HG03159 (cell line): Measurements from ENCODE around the gene MSL2.
"Not testable (repeated sequence)": the region's sequence is repeated elsewhere in the genome, so short reads cannot be mapped to it uniquely, and the experiment has no call there.

Experiments used
- ATAC-seq: cut with Tn5 transposase; IDR thresholded peaks from one replicate; pipeline ENCODE4 v1.9.1; 2021; ENCODE audit warnings: mild to moderate bottlenecking, moderate library complexity; ENCODE audit not compliant: unreplicated experiment

The MSL2 gene

GRCh38 chr3:136193278-136194054, 2.7 kb downstream of the MSL2 start:
- no peak for ATAC-seq

- no peak for ATAC-seq
Measured at GRCh38 chr3:136192831-136193230, 3.3 kb downstream of the MSL2 start.

DNA sequence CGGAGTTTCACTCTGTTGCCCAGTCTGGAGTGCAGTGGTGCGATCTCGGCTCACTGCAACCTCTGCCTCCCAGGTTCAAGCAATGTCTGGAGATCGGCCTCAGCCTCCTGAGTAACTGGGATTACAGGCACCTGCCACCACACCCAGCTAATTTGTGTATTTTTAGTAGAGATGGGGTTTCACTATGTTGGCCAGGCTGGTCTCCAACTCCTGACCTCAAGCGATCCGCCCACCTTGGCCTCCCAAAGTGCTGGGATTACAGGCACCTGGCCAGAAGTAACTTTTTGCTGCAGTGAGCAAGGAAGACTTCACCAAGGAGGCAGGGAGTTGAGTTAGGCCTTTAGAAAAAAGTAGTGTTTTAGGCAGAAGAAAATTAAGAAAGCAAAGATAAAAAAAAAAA, 3.9 kb downstream of the MSL2 start:
- not testable (repeated sequence) for ATAC-seq

- ATAC-seq, result no peak
Measured at GRCh38 chr3:136189859-136190617, 6.1 kb downstream of the MSL2 start.

DNA sequence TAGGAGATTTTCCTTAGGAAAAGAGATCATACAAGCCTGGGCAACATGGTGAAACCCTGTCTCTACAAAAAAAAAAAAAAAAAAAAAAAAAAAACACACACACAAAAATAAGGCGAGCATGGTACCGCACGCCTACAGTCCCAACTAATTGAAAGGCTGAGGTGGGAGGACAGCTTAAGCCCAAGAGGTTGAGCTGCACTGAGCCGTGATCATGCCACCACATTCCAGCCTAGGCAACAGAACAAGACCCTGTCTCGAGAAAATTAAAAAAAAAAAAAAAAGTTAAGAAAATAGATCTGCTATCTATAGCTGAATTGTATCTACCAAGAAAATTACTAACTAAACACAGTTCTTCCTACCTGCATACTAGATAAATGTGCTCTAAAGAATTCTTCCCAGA, 7.1 kb downstream of the MSL2 start:
- no peak for ATAC-seq

GRCh38 chr3:136187868-136188267, 8.3 kb downstream of the MSL2 start:
- ATAC-seq, result no peak

DNA sequence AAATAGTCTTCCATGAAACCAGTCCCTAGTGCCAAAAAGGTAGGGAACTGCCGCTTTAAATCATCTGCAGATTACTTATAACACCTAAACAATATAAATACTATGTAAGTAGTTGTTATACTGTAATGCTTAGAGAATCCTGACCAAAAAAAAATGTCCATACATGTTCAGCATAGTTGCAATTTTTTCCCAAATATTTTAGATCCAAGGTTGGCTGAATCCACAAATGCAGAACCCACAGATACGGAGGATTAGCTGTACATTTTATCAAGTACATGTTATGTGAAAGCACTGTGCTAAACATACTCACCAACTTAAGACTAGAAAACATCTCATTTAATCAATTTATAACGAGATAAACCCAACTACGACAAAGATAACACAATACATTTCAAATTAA, 9.3 kb downstream of the MSL2 start:
- ATAC-seq, result no peak

GRCh38 chr3:136186344-136186743, 9.8 kb downstream of the MSL2 start:
- ATAC-seq, result no peak

DNA sequence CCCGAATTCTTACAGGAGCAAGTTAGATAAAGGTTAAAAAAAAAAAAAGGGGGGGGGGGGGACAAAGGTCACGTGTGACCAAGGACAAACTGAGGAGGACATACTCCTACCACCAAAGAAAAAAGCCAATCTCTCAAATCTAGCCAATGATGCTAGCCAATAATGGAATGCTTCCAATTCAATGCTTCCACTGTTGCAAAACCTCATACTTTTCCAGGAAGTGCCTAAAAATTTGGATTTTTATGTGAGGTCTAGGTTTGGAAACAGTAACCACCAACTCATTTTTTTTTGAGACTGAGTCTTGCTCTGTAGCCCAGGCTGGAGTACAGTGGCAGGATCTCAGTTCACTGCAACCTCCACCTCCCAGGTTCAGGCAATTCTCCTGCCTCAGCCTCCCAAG, 11.4 kb downstream of the MSL2 start:
- ATAC-seq, result no peak

DNA sequence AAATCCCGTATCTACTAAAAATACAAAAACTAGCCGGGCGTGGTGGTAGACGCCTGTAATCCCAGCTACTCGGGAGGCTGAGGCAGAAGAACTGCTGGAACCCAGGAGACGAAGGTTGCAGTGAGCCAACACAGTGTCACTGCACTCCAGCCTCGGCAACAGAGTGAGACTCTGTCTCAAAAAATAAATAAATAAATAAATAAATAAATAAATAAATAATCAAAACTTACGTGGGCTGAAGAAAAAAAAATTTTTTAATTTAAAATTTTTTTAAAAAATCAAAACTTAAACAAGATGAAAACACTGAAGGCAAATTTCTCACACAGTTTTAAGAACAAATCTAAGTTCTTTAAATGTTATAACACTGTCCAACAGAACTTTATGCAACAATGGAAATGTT, 14.4 kb downstream of the MSL2 start:
- ATAC-seq, result no peak

DNA sequence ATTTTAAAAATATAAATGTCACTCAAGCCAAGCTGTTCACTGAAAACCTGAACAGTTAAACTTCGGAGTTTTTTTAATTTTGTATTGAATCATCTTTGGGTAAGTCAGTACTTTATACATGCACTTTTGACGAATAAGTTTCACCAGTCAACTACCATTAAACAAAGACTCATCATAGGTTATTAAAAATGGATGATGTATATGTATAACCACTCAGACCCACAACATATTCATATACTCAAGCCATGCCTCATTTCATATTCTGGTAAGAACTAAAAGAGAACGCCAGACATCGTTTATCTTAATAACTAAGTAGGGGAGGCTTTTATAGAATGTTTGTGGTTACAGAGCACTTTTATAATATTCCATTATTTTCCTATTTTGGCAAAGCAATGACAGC, 18.3 kb downstream of the MSL2 start:
- no peak for ATAC-seq

- ATAC-seq, result no peak
Measured at GRCh38 chr3:136173939-136174490, 22.1 kb downstream of the MSL2 start.

DNA sequence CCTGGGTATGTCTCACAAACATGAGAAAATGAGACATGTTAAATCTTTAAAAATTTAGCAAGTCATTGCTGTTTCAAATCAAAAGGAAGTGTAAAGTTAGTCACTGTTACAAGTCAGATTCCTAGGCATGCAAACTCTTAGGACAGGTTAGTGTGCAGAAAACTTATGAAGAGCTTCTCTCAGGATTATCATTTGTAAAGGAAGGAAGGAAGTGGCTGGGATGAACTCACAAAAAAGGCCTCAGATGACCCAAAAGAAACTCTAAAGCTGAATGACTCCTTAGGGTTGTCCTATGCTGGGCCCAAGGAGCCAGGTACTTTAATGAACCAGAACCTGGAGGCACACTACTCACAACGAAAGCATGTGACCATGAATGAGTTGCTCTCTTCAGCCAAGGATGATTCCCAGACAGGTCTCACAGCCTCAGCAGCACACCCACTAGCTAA, 25.0 kb downstream of the MSL2 start:
- no peak for ATAC-seq

GRCh38 chr3:136168236-136168635, 27.9 kb downstream of the MSL2 start:
- ATAC-seq, result not testable (repeated sequence)

DNA sequence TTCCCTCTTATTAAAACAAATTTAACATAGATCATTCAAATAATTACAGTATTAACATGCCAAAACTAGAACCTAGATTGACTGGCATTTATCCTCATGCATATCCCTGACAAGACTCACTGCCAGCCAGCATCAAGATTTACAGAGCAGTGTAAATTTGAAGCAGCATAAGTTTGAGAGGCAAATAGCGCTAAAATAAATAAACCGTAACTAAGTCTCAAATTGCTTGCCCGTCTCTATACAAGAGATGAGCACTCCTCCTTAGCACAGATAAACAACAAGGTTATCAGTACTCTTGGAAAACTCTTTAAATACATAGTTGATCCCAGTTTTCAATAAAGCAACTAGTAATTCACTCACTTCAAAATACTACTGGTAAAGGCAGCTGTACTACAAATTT, 29.6 kb downstream of the MSL2 start:
- no peak for ATAC-seq

- not testable (repeated sequence) for ATAC-seq
Measured at GRCh38 chr3:136163607-136164006, 32.5 kb downstream of the MSL2 start.

- no peak for ATAC-seq
Measured at GRCh38 chr3:136162322-136162721, 33.8 kb downstream of the MSL2 start.

DNA sequence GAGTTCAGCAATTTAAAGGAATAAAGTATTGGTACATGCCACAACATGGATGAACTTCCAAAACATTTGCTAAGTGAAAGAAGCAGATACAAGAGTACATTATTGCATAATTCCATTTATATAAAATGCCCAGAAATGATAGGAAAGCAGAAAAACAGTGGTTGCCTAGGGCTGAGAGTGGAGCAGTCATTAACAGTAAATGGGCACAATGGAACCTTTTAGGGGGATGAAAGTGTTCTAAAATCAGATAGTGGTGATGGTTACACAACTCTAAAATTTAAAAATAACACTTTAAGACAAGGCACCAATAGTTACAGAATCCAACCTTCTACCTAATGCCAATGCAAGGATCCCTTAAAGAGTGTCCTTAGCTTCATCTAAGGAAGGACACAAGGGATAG, 34.6 kb downstream of the MSL2 start:
- no peak for ATAC-seq

DNA sequence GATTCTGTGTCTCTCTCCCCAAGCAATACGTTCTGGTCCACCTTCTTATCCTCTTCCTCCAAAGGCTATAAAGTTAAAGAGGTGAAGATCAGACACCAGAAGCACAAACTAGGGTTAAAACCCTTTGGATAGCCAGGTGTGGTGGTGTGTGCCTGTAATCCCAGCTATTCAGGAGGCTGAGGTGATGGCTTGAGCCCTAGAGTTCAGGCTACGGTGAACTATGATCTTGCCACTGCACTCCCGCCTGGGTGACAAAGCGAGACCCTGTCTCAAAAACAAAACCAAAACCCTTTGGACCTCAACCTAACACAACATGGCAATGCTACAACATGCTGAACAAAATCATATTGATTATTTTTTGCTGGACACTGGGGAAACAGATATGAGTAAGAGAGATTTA, 43.2 kb downstream of the MSL2 start:
- ATAC-seq, result no peak

GRCh38 chr3:136152176-136152843, 43.8 kb downstream of the MSL2 start:
- no peak for ATAC-seq

- ATAC-seq, result no peak
Measured at GRCh38 chr3:136151219-136151618, 44.9 kb downstream of the MSL2 start.
